HepG2 (cell line): ENCODE data around the gene SYNGAP1. TPM values are rescaled to one million over a fixed set of nuclear protein-coding genes. Genes with fewer than 3 reads are reported as not detected.
A peak's percentile ranks its signal among the peaks of the same experiment; 100 is the strongest.

Experiments
- ATAC-seq: fragments of 200-7000 bp; cut with Tn5 transposase; 3 replicates; pipeline ENCODE4 v1.9.1; 2020; ENCODE audit warnings: mild to moderate bottlenecking, moderate library complexity
- BruUV-seq: library from RNA; stranded (reverse); fragments of 400-500 nt; replicated peaks from 2 replicates; lab custom pipeline; 2021; lab: Mats Ljungman, UMichigan
- CTCF ChIA-PET: fragments of 300-600 bp; formaldehyde crosslinking; extraction: SDS; loops from one replicate; lab custom pipeline; 2021; ENCODE audit warnings: low total read pairs, inconsistent platforms, low intra/inter-chr PET ratio; lab: Yijun Ruan, JAX
- POLR2A ChIA-PET: fragments of 350-600 bp; sonication (Branson Sonifier 250); formaldehyde crosslinking; loops from one replicate; lab custom pipeline; 2020; ENCODE audit warnings: antibody characterized with exemption, inconsistent platforms; lab: Yijun Ruan, JAX
- DNase-seq: peaks from one replicate; pipeline ENCODE4 v3.0.0-alpha.2; 2015; ENCODE audit warnings: low spot score
- FAIRE-seq: peaks from 3 replicates; lab custom pipeline; 2011; peaks lifted over from hg19 to GRCh38; lab: Jason Lieb, UNC
- H2AFZ ChIP-seq: one replicate; pipeline ENCODE4 v1.6.1; 2011; ENCODE audit warnings: low read length, inconsistent platforms
- H3K27ac ChIP-seq: fragments of 300-600 bp; 3 replicates; pipeline ENCODE4 v1.8.0; 2011; ENCODE audit warnings: mixed run types, mild to moderate bottlenecking, mixed read lengths, low read length, inconsistent platforms; ENCODE audit not compliant: insufficient read depth; ENCODE audit errors: extremely low read length
- H3K27me3 ChIP-seq, 2 experiments: fragments of 200-600 bp in 1 of 2; 2 replicates in 1 of 2; 3 replicates in 1 of 2; pipeline versions ENCODE4 v1.6.0 to v1.8.0; 2011; ENCODE audit warnings: low read length in 2 of 2, mild to moderate bottlenecking in 2 of 2, moderate library complexity in 2 of 2, inconsistent platforms in 1 of 2; ENCODE audit not compliant: insufficient read depth in 2 of 2, control insufficient read depth in 1 of 2
- H3K36me3 ChIP-seq, 2 experiments: fragments of 200-600 bp in 1 of 2; replicated peaks in 1 of 2; 2 replicates in 1 of 2; 3 replicates in 1 of 2; pipeline versions ENCODE4 v1.5.1 to v1.8.0; 2011; ENCODE audit warnings: low read length in 2 of 2, inconsistent platforms in 1 of 2; ENCODE audit not compliant: insufficient read depth in 2 of 2, control insufficient read depth in 1 of 2
- H3K4me1 ChIP-seq: 2 replicates; pipeline ENCODE4 v1.5.1; 2012; ENCODE audit warnings: low read length, inconsistent platforms; ENCODE audit not compliant: insufficient read depth
- H3K4me2 ChIP-seq: 2 replicates; pipeline ENCODE4 v1.6.0; 2011; ENCODE audit warnings: low read depth, low read length, inconsistent platforms
- H3K4me3 ChIP-seq, 3 experiments: fragments of 200-600 bp in 1 of 3; sonication (generic), shearing (Covaris generic) in 1 of 3; replicated peaks in 1 of 3; 2 replicates each; pipeline ENCODE4 v1.5.1; 2011 to 2016; ENCODE audit warnings: low read length in 3 of 3, inconsistent platforms in 2 of 3, low read depth in 2 of 3, mild to moderate bottlenecking in 2 of 3, control low read depth in 1 of 3, mixed read lengths in 1 of 3; ENCODE audit not compliant: insufficient read depth in 1 of 3
- H3K79me2 ChIP-seq: one replicate; pipeline ENCODE4 v1.6.1; 2011; ENCODE audit warnings: low read length, inconsistent platforms; ENCODE audit not compliant: insufficient read depth
- H3K9ac ChIP-seq: 2 replicates; pipeline ENCODE4 v1.6.0; 2011; ENCODE audit warnings: mild to moderate bottlenecking, low read depth, low read length, inconsistent platforms; ENCODE audit not compliant: insufficient read depth
- H3K9me3 ChIP-seq: 2 replicates; pipeline ENCODE4 v1.5.1; 2012; ENCODE audit warnings: mild to moderate bottlenecking, low read length
- H4K20me1 ChIP-seq: 2 replicates; pipeline ENCODE4 v1.6.0; 2011; ENCODE audit warnings: inconsistent platforms, mild to moderate bottlenecking, low read length, moderate library complexity; ENCODE audit not compliant: insufficient read depth
- DDIT3 ChIP-seq: sonication (generic); formaldehyde crosslinking; IDR thresholded peaks from 2 replicates; pipeline ENCODE4 v1.4.0; 2020; ENCODE audit warnings: mild to moderate bottlenecking, missing genetic modification reagents
- E2F2 ChIP-seq: sonication (generic); formaldehyde crosslinking; IDR thresholded peaks from 2 replicates; pipeline ENCODE4 v1.4.0; 2020; ENCODE audit warnings: missing genetic modification reagents, borderline replicate concordance
- JUNB ChIP-seq: sonication (generic); formaldehyde crosslinking; IDR thresholded peaks from 2 replicates; pipeline ENCODE4 v1.8.0; 2022; ENCODE audit warnings: missing genetic modification reagents, mild to moderate bottlenecking, borderline replicate concordance
- MTF2 ChIP-seq: sonication (generic); formaldehyde crosslinking; IDR thresholded peaks from 2 replicates; pipeline ENCODE4 v1.5.0; 2020; ENCODE audit warnings: missing genetic modification reagents, borderline replicate concordance
- NCOA2 ChIP-seq: sonication (generic); formaldehyde crosslinking; IDR thresholded peaks from 2 replicates; pipeline ENCODE4 v1.8.0; 2022; ENCODE audit warnings: inconsistent platforms
- SPEN ChIP-seq: sonication (generic); formaldehyde crosslinking; IDR thresholded peaks from 2 replicates; pipeline ENCODE4 v1.5.1; 2020; ENCODE audit warnings: low read depth, mild to moderate bottlenecking, missing genetic modification reagents
- TBL1XR1 ChIP-seq: fragments of 150-350 bp; IDR thresholded peaks from 2 replicates; pipeline ENCODE4 v1.6.1; 2014; ENCODE audit warnings: borderline replicate concordance, low read length; ENCODE audit not compliant: partially characterized antibody
- TOE1 ChIP-seq: sonication (generic); formaldehyde crosslinking; IDR thresholded peaks from 2 replicates; pipeline ENCODE4 v1.4.0; 2020; ENCODE audit warnings: mild to moderate bottlenecking, missing genetic modification reagents
- ZBTB20 ChIP-seq: sonication (generic); formaldehyde crosslinking; IDR thresholded peaks from 2 replicates; pipeline ENCODE4 v1.8.1; 2023; ENCODE audit warnings: missing genetic modification reagents, low read depth, mild to moderate bottlenecking, borderline replicate concordance
- ZNF296 ChIP-seq: sonication (generic); formaldehyde crosslinking; conservative IDR thresholded peaks from 2 replicates; pipeline ENCODE4 v1.5.0; 2020; ENCODE audit warnings: mild to moderate bottlenecking, missing genetic modification reagents
- ZNF446 ChIP-seq: sonication (generic); formaldehyde crosslinking; IDR thresholded peaks from 2 replicates; pipeline ENCODE4 v1.5.0; 2020; ENCODE audit warnings: mild to moderate bottlenecking, missing genetic modification reagents
- ZNF501 ChIP-seq: sonication (generic); formaldehyde crosslinking; IDR thresholded peaks from 2 replicates; pipeline ENCODE4 v1.5.1; 2020; ENCODE audit warnings: mild to moderate bottlenecking, moderate library complexity, missing genetic modification reagents
- ZNF740 ChIP-seq: sonication (generic); formaldehyde crosslinking; IDR thresholded peaks from 2 replicates; pipeline ENCODE4 v1.4.0; 2020; ENCODE audit warnings: missing genetic modification reagents
- ZNF747 ChIP-seq: sonication (generic); formaldehyde crosslinking; IDR thresholded peaks from 2 replicates; pipeline ENCODE4 v1.8.1; 2023; ENCODE audit warnings: missing genetic modification reagents, mild to moderate bottlenecking, borderline replicate concordance
- ZNF83 ChIP-seq: sonication (generic); formaldehyde crosslinking; IDR thresholded peaks from 2 replicates; pipeline ENCODE4 v1.4.0; 2020; ENCODE audit warnings: missing genetic modification reagents, mild to moderate bottlenecking, borderline replicate concordance
- WGBS: methylation state at CpG from one replicate; pipeline ENCODE4 v1.1.6; 2017; ENCODE audit warnings: low lambda C conversion rate; 5-methylcytosine and 5-hydroxymethylcytosine counted together
- in situ Hi-C: cut with HindIII; loops from 2 replicates; pipeline ENCODE4 v1.10.0; 2017; ENCODE audit warnings: low pct_unique_long_range_greater_than_20kb; ENCODE audit not compliant: extremely low pct_ligation_motif_present
- intact Hi-C: fragments of 100-400 bp; cut with micrococcal nuclease; formaldehyde crosslinking; loops from one replicate; pipeline ENCODE4 v1.10.0; 2022; ENCODE audit not compliant: unreplicated experiment
- polyA plus RNA-seq, 8 experiments: library from polyadenylated mRNA; depleted of rRNA in 3 of 8; stranded (reverse) in 7 of 8; unstranded in 1 of 8; fragments of >200 nt; fragmentation: Illumina TruSeq in 4 of 8; extraction: Trizol in 4 of 8; gene quantifications; 2 replicates each; pipeline versions ENCODE4 v1.2.1 to v1.2.3, GENCODE V29; 2011 to 2016; ENCODE audit warnings: low read depth in 4 of 8, missing spikeins in 1 of 8, mixed read lengths in 1 of 8; ENCODE audit not compliant: insufficient read depth in 1 of 8
- total RNA-seq, 5 experiments: library from RNA; depleted of rRNA; stranded (reverse); fragments of >200 nt; fragmentation: Illumina TruSeq; extraction: Trizol; gene quantifications; 2 replicates each; pipeline ENCODE4 v1.2.3, GENCODE V29; 2016; ENCODE audit warnings: low read depth in 1 of 5

The SYNGAP1 gene
- total and polyA plus RNA-seq, 2 of the 13 experiments (the other 11 are each of a cell fraction or from before 2014, with no cell fraction given), result 0.75 to 1.1 TPM

DNA sequence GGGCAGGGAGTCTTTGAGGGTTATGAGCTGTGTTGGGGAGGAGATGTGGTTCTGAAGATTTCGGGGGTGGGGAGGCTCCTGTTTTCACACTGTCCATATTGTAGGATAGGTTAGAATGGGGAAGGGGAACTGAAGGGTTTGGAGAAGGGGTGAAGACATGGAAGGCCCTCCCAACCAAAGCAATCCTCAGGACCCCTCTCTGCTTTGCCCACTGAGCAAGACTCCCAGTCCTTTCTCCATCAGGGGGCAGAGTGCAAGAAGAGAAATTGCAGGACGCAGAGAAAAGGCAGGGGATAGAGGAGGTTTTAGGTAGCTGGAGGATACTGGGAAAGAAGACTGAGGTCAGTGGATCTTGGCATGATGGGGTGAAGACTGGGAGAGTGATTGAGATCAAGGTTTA lies 3.9 kb downstream of the SYNGAP1 start (continued):
- TF ChIP-seq E2F2 (CRISPR knock-in tag) (no peak), TOE1 (CRISPR knock-in tag) (no peak), JUNB (no peak), ZNF740 (no peak), TBL1XR1 (no peak), DDIT3 (CRISPR knock-in tag) (no peak), NCOA2 (CRISPR knock-in tag) (no peak), ZNF83 (CRISPR knock-in tag) (no peak)

GRCh38 chr6:33424855-33425667 lies 5.2 kb downstream of the SYNGAP1 start:
- no peaks in the 10 kb centered on the region for H3K79me2 ChIP-seq
- WGBS, result 16% methylated on average over 12 of the region's 12 CpGs
- in situ Hi-C loops (loop anchor here (25.0 kb wide), 1 partner anchor 138 kb away; the partner anchor contains the start of genes B3GALT4, PFDN6, RGL2 and WDR46), intact Hi-C loops (no loop called here)
- peak overlapping the region; percentile 56 for H2AFZ ChIP-seq
- no peaks in the 10 kb centered on the region for H3K9me3 ChIP-seq
- H3K4me2 ChIP-seq, result peak overlapping the region; percentile 98
- FAIRE-seq (no peak), DNase-seq (no peak), ATAC-seq (no peak)
- ChIA-PET POLR2A (interaction anchor here (0.6 to 1.8 kb wide), 8 partner anchors 14 to 1193 kb away, joined by 3 to 13 read pairs (median 5); partner anchors contain the start of genes BAK1, PFDN6, PHF1 and ZBTB22), CTCF (interaction anchor here (1.1 to 3.1 kb wide), 2 partner anchors 34 to 145 kb away, joined by 7 to 19 read pairs; partner anchors contain the start of gene KIFC1)
- H3K27me3 ChIP-seq, result peaks cover 2 to 35% of the 10 kb centered on the region in 2 experiments; a peak in 3 of 5 replicates
- no TSS peak for BruUV-seq
- H3K27ac ChIP-seq, result peak overlapping the region; percentile 46
- H3K4me3 ChIP-seq, result peak overlapping the region; percentile 68 to 74 (median 74)
- peak overlapping the region; percentile 70 for H3K9ac ChIP-seq
- peaks cover 43% of the 10 kb centered on the region for H3K4me1 ChIP-seq
- H4K20me1 ChIP-seq, result no peaks in the 10 kb centered on the region
- H3K36me3 ChIP-seq, result no peaks in the 10 kb centered on the region
- TF ChIP-seq MTF2 (0 out of 2 replicates have a peak, but pooled peaks have one; percentile 77), ZNF501 (0 out of 2 replicates have a peak, but pooled peaks have one; percentile 30), ZNF747 (CRISPR knock-in tag) (no peak), E2F2 (CRISPR knock-in tag) (no peak), ZBTB20 (CRISPR knock-in tag) (0 out of 2 replicates have a peak, but pooled peaks have one; percentile 39), ZNF296 (CRISPR knock-in tag) (no peak), SPEN (CRISPR knock-in tag) (peak; percentile 30; the same call in 1 of the 2 replicates), ZNF446 (0 out of 2 replicates have a peak, but pooled peaks have one; percentile 19)
